NB4 (cell line): ENCODE data around the gene CLEC3B.

Source experiments
- CTCF ChIP-seq: IDR thresholded peaks from one replicate; pipeline ENCODE4 v1.5.1; 2012; ENCODE audit warnings: low read depth, low read length
- POLR2A ChIP-seq: IDR thresholded peaks from 2 replicates; pipeline ENCODE4 v1.6.1; 2011; ENCODE audit warnings: mild to moderate bottlenecking; ENCODE audit not compliant: insufficient read length; ENCODE audit errors: extremely low read depth

GRCh38 chr3:45084361-45084760 is 58.3 kb downstream of the CLEC3B start:
- TF ChIP-seq POLR2A (no peak), CTCF (no peak)
